ENCODE data around the gene GPR27. TPM values are rescaled to one million over a fixed set of nuclear protein-coding genes. Genes with fewer than 3 reads are reported as not detected.

The GPR27 gene
- total RNA-seq, 1 experiment from 2014 or later = not detected

GRCh38 chr3:71751602-71752001 is 2.1 kb upstream of the GPR27 start:
- Histone ChIP-seq H3K9me2 (ENCODE audit: insufficient read depth) (no peaks in the 10 kb centered on the region), H3K4me1 (replicated peaks; ENCODE audit: insufficient read depth) (no peaks in the 10 kb centered on the region), H2AFZ (no peak overlapping the region), H3K36me3 (ENCODE audit: low read depth) (no peaks in the 10 kb centered on the region), H3F3A (ENCODE audit: insufficient read depth, low read depth) (no peaks in the 10 kb centered on the region), H3K4me2 (no peak overlapping the region), H3K4me3 (no peak overlapping the region), H3K79me2 (ENCODE audit: low read depth) (no peaks in the 10 kb centered on the region), H3K27ac (no peak overlapping the region), H3K27me3 (ENCODE audit: insufficient read depth, low read depth) (peaks cover 12% of the 10 kb centered on the region; the same call in 1 of the 2 replicates), H4K20me1 (ENCODE audit: insufficient read depth) (no peaks in the 10 kb centered on the region), H3K9me3 (ENCODE audit: insufficient read depth, low read depth) (no peaks in the 10 kb centered on the region)
- ChIA-PET CTCF (no interaction called here), POLR2A (ENCODE audit: unreplicated experiment) (no interaction called here)
- DNase-seq = no peak
- no TSS peak for BruUV-seq (replicated peaks)
- no peak for TF ChIP-seq CTCF (conservative IDR thresholded peaks at IDR 0.05)
- TF ChIP-seq EZH2 (IDR thresholded peaks at IDR 0.05; ENCODE audit: low read depth) = no peak
- intact Hi-C loops (cut with micrococcal nuclease; ENCODE audit: unreplicated experiment) = no loop called here

GRCh38 chr3:71752831-71753700 is 589 bp upstream of the GPR27 start:
- Histone ChIP-seq H2AFZ (no peak overlapping the region), H3K4me1 (replicated peaks; ENCODE audit: insufficient read depth) (no peaks in the 10 kb centered on the region), H4K20me1 (ENCODE audit: insufficient read depth) (no peaks in the 10 kb centered on the region), H3K27ac (no peak overlapping the region), H3K27me3 (ENCODE audit: insufficient read depth, low read depth) (peaks cover 15% of the 10 kb centered on the region; the same call in 1 of the 2 replicates), H3K9me2 (ENCODE audit: insufficient read depth) (no peaks in the 10 kb centered on the region), H3K4me3 (no peak overlapping the region), H3K36me3 (ENCODE audit: low read depth) (no peaks in the 10 kb centered on the region), H3K9me3 (ENCODE audit: insufficient read depth, low read depth) (no peaks in the 10 kb centered on the region), H3K79me2 (ENCODE audit: low read depth) (no peaks in the 10 kb centered on the region), H3F3A (ENCODE audit: insufficient read depth, low read depth) (no peaks in the 10 kb centered on the region), H3K4me2 (no peak overlapping the region)
- TF ChIP-seq EZH2 (IDR thresholded peaks at IDR 0.05; ENCODE audit: low read depth) = no peak
- TF ChIP-seq CTCF (conservative IDR thresholded peaks at IDR 0.05) = no peak
- intact Hi-C loops (cut with micrococcal nuclease; ENCODE audit: unreplicated experiment) = no loop called here
- ChIA-PET POLR2A (ENCODE audit: unreplicated experiment) (no interaction called here), CTCF (no interaction called here)
- no TSS peak for BruUV-seq (replicated peaks)
- DNase-seq = no peak

- no peak for DNase-seq
- Histone ChIP-seq H3K27me3 (ENCODE audit: insufficient read depth, low read depth) (peaks cover 15% of the 10 kb centered on the region; the same call in 1 of the 2 replicates), H3K9me2 (ENCODE audit: insufficient read depth) (no peaks in the 10 kb centered on the region), H3K4me3 (no peak overlapping the region), H3K4me2 (no peak overlapping the region), H3K9me3 (ENCODE audit: insufficient read depth, low read depth) (no peaks in the 10 kb centered on the region), H3F3A (ENCODE audit: insufficient read depth, low read depth) (no peaks in the 10 kb centered on the region), H4K20me1 (ENCODE audit: insufficient read depth) (no peaks in the 10 kb centered on the region), H2AFZ (no peak overlapping the region), H3K27ac (no peak overlapping the region), H3K36me3 (ENCODE audit: low read depth) (no peaks in the 10 kb centered on the region), H3K4me1 (replicated peaks; ENCODE audit: insufficient read depth) (no peaks in the 10 kb centered on the region), H3K79me2 (ENCODE audit: low read depth) (no peaks in the 10 kb centered on the region)
- BruUV-seq (replicated peaks) = no TSS peak
- intact Hi-C loops (cut with micrococcal nuclease; ENCODE audit: unreplicated experiment) = no loop called here
- TF ChIP-seq CTCF (conservative IDR thresholded peaks at IDR 0.05) (no peak), EZH2 (IDR thresholded peaks at IDR 0.05; ENCODE audit: low read depth) (no peak)
- POLR2A ChIA-PET (ENCODE audit: unreplicated experiment) = no interaction called here
- CTCF ChIA-PET = no interaction called here
These were observed 1.1 kb downstream of the GPR27 start for GRCh38 chr3:71754610-71755253.

Data from PC-9 (cell line).